HT-29 (cell line): ENCODE data around the gene DEFB127. TPM values are rescaled to one million over a fixed set of nuclear protein-coding genes. Genes with fewer than 3 reads are reported as not detected.
"Not testable (repeated sequence)": the region's sequence is repeated elsewhere in the genome, so short reads cannot be mapped to it uniquely, and the experiment has no call there.

Experiments
- DNase-seq: peaks from one replicate; pipeline ENCODE4 v3.0.0-alpha.2; 2015; ENCODE audit warnings: low spot score
- total RNA-seq: library from RNA; depleted of rRNA; stranded (reverse); fragments of >200 nt; shearing (Covaris generic); gene quantifications from 2 replicates; pipeline ENCODE4 v1.2.3, GENCODE V29; 2014; rRNA removed

DEFB127 gene, protein sequence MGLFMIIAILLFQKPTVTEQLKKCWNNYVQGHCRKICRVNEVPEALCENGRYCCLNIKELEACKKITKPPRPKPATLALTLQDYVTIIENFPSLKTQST
- total RNA-seq, result not detected in 2 replicates

DNA sequence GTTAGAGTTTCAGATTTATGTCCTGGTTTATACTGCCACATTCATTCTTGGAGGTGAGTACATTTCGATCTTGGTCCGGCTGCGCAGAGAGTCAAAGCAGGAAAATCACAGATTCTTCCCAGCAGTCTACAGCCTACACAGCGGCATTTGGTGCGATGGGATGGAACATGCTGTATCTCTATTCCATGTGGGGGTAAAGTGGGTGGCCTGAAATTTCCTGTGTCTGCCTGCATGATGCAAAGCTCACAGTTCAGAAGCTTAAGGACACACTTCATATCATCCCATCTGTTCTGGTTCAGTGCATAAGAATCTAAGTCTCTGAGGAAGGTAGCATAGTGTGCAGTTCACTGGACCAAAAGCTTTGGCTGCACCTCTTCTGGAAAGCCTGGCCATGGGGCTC is at the start of gene DEFB127:
DEFB127 (plus strand) TSS at position 301 of the 400 bp plus-strand sequence; CDS start at position 392, 91 bp downstream.
- DNase-seq, result no peak

DNA sequence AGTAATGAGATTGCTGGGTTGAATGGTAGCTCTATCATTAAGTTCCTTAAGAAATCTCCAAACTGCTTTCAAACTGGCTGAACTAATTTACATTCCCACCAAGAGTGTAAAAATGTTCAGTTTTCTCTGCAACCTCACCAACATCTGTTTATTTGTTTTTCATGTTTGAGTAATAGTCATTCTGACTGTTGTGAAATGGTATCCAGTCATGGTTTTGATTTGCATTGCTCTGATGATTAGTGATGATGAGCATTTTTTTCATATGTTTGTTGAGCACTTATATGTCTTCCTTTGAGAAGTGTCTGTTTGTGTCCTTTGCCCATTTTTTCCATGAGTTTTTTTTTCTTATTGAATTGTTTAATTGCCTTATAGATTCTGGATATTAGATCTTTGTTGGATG is 44.9 kb upstream of the DEFB127 start:
- DNase-seq, result no peak

DNA sequence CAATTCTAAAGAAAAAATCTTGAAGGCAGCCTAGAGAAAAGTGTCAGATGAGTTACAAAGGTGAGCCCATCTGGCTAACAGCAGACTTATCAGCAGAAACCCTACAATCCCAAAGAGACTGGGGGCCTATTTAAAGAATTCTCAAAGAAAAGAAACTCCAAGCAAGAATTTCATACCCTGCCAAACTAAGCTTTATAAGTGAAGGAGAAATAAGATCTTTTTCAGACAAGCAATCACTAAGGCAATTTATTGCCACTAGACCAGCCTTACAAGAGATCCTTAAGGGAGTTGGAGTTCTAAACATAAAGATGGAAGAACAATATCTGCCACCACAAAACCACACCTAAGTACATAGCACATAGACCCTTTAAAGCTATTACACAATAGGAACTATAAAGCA is 39.7 kb upstream of the DEFB127 start:
- no peak for DNase-seq

DNA sequence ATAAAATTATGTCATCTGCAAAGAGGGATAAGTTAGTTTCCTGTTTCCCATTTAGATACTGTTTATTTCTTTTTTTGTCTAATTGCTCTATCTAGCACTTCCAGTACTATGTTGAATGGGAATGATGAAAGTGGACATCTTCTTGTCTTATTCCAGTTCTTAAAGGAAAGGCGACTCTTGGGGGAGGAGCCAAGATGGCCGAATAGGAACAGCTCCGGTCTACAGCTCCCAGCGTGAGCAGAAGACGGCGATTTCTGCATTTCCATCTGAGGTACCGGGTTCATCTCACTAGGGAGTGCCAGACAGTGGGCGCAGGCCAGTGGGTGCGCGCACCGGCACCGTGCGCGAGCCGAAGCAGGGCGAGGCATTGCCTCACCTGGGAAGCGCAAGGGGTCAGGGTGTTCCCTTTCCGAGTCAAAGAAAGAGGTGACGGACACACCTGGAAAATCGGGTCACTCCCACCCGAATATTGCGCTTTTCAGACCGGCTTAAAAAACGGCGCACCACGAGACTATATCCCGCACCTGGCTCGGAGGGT is 27.4 kb upstream of the DEFB127 start:
- DNase-seq, result not testable (repeated sequence)

DNA sequence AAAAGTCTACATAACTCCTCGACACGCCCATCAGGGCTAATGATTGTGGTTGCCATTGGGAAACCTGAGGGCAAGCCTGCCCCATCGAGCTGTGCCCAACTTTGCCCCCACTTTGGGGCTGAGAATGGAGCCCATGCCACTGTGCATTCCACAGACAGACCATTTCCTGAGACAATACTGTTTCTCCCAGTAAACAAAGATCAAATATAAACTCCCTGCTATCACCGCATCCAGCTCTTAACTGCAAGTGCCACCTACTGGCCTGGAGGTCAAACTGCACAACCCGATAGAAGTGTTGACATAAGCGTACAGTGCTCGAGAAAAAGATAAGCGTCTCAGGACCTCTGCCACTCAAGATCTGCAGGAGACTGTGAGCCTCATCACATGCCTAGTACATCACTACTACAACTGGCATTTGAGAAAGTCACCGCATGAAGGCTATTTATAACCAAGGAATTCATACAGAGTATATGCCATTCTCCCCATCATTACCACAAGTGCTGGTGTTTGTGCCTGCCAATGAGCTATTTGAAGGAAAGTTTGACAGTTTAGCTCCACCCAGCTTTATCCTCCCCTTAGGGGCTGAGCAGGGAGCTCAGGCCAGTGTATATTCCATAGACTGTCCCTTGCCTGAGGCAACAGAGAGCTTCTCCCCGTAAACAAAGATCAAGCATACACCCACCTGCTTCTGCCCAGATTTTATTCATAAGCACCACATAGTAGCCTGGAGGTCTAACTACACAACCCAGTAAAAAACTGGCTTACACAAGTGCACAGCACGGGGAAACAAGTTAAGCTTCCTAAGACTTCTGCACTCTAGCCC is 19.4 kb upstream of the DEFB127 start:
- peak; percentile 52 for DNase-seq

DNA sequence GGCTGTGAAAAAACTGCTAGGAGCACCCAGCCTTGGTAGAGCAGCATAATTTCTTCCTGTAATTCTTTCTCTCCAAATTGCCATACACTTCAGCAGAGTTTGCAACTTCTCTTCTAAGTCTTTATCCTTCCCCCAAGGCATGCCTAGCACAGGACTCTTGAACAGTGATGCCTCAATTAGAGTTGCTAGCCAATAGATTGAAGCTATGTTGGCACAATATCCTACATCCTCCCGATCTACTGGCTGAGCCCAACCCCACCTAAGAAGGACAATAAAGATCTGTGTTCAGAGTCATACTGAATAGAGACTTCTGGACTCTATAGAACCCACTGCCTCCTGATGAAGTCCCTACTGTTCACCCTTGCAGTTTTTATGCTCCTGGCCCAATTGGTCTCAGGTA is 15.0 kb upstream of the DEFB127 start, which contains the start of gene DEFB126:
DEFB126 (plus strand) TSS at position 301 of the 400 bp plus-strand sequence; CDS start at position 340, 39 bp downstream.
- DNase-seq, result no peak

DNA sequence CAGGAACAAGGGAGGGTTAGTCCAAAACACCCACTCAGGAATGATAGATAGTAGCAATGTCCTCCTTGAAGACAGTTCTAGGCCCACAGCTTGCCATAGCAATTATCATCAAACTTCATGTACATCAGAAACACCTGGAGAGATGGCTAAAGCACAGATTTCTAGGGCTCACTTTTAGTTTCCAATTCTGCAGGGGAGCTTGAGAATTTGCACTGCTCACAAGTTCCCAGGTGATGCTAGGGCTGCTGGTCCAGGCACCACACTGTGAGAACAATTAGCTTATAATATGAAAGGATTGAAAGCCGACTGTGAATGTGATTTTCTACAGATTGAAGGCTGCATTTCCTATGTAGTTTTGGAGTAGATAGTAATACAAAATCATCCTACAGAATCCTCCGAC is 11.4 kb upstream of the DEFB127 start:
- no peak for DNase-seq

DNA sequence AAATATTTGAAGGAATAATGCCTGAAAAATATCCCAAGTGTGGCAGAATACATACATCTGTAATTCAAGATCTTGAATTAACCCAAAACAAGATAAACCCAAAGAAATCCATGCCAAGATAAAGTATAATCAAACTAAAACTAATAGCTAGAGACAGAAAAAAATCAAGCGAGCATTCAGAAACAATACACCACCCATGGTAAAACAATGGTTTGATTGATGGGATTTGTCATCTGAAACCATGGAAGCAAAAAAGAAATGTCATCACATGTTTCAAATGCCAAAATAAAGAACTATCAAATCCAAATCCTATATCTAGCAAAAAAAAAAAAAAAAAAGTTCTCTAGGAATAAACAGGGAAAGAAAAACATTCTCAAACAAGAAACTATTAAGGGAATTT is 5.1 kb upstream of the DEFB127 start:
- DNase-seq, result no peak

DNA sequence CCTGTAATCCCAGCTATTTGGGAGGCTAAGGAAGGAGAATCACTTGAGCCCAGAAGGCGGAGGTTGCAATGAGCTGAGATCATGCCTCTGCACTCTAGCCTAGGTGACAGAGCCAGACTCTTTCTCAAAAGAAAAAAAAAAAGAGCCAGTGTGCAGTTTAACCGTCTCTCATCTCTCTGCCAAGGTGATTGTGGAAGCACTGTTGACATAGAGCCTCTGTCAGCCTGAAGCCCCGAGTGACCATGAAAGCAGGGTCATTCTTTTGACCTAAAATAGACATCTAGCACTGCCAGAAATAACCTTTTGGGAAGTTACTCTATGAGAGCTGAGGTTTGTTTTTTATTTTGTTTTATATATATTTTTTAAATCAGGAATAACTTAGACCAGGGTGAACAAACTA is 7.4 kb downstream of the DEFB127 start:
- no peak for DNase-seq

DNA sequence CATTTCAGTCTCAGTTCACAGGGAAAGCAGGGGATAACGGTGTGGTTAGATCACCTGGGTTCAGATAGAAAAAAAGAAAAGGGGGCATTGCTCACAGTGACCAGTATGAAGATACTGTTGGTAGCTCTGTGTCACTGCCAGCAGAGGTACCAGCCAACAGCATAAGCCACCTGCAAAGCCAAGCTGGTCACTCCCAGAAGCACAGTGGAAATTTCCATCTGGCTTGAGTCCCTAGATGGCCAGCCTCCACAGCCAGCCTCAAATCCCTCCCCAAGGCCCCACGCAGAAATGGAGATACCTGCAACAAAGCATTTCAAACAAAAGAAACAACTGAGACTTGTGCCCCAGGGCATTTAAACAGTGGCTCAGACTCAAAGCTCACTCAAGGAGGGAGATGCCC is 11.6 kb downstream of the DEFB127 start:
- no peak for DNase-seq

DNA sequence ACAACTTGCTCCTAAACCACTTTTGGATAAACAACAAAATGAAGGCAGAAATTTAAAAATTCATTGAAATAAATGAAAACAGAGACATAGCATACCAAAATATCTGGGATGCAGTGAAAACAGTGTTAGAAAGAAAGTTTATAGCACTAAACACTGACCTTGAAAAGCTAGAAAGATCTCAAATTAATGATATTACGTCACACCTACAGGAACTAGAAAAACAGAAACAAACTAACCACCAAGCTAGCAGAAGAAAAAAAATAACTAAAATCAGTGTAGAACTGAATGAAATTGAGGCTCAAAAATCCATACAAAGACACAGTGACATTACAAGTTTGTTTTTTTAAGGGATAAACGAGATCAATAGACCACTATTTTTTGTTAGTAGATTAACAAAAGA is 27.0 kb downstream of the DEFB127 start:
- DNase-seq, result no peak

DNA sequence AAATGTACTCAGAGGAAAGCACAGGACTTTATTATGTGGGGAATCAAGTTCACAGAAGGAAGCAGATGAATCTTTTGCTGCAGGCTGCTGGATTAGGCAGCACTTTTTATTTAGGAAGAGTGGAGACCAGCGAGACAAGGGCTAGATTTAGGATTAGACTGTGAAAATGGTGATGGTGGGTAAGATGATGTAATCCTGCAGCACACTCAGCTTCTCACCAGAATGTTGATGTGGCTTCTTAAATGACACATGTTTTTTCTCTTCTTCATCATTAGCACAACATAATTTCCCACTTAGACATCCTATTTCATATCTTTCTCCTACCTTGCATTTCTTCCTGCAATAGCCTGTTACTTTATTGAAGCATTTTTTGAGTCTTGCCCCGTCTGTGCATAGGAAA is 30.5 kb downstream of the DEFB127 start:
- no peak for DNase-seq

DNA sequence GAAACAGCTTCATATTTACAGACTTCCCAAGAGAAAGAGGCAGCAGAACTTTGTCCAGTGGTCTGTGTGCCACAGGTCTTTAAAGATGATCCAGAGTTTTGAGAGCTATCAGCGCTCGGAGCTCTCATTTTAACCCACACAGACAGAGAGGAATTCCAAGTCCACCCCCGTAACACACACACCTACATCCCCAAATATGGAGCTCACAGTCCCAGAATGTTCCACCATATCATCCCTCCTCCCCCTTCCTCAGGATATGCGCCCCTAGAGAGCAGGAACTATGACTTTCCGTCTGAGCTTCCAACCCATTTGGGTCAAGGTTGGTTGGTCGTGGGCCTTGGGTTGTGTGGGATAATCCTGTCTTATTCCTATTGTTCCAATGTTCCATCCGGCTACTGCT is 32.4 kb downstream of the DEFB127 start, which contains the start of gene DEFB128:
DEFB128 (minus strand) TSS at position 101 of the 400 bp plus-strand sequence; CDS start at position 13, 88 bp downstream.
- no peak for DNase-seq

DNA sequence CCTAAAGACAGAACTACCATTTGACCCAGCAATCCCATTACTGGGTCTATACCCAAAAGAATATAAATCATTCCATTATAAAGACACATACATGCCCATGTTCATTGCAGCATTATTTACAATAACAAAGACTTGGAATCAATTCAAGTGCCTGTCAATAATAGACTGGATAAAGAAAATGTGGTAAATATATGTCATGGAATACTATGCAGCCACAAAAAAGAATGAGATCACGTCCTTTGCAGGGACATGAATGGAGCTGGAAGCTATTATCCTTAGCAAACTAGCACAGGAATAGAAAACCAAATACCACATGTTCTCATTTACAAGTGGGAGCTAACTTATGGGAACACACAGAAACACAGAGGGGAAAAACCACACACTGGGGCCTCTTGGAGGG is 41.0 kb downstream of the DEFB127 start:
- no peak for DNase-seq

DNA sequence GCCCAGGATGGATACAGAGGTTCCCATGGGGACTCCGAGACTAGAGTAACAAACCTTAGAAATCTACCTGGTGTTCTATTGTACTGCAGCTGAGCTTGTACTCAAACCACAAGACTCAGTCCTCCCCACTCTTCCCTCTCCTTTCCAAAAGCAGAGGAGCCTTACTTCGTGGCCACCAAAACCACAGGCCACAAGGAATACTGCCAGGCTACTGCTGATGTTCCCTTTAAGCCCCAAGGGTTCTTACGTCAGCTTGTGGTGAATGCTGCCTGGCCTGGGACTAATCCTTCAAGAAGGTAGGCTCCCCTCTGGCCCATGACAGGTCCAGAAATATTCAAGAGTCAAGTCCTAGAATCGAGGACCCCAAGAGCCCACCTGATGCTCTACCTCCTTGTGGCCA is 42.7 kb downstream of the DEFB127 start:
- DNase-seq, result no peak

DNA sequence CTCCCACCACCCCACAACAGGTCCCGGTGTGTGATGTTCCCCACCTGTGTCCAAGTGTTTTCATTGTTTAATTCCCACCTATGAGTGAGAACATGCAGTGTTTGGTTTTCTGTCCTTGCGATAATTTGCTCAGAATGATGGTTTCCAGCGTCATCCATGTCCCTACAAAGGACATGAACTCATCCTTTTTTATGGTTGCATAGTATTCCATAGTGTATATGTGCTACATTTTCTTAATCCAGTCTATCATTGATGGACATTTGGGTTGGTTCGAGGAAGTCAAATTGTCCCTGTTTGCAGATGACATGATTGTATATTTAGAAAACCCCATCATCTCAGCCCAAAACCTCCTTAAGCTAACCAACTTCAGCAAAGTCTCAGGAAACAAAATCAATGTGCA is 46.4 kb downstream of the DEFB127 start:
- DNase-seq, result not testable (repeated sequence)

Other genes starting within 250 kb of the DEFB127 start
- gene DEFB125, start 69.8 kb upstream of the DEFB127 start, total RNA-seq, result not detected in 2 replicates
- gene DEFB126, start 14.9 kb upstream of the DEFB127 start, total RNA-seq, result not detected in 2 replicates
- not detected in 2 replicates for gene DEFB128, start 32.3 kb downstream of the DEFB127 start, total RNA-seq
- not detected in 2 replicates for gene DEFB129, start 69.8 kb downstream of the DEFB127 start, total RNA-seq
- not detected in 2 replicates for gene DEFB132, start 100.3 kb downstream of the DEFB127 start, total RNA-seq
- 0.08 and 1.5 TPM in 2 replicates for gene C20orf96, start 133.3 kb downstream of the DEFB127 start, total RNA-seq
- gene ZCCHC3, start 140.1 kb downstream of the DEFB127 start, total RNA-seq, result 15.5 and 16.8 TPM in 2 replicates
- 2.7 and 3.9 TPM in 2 replicates for gene SOX12, start 168.1 kb downstream of the DEFB127 start, total RNA-seq
- 12.0 and 15.5 TPM in 2 replicates for gene NRSN2, start 189.7 kb downstream of the DEFB127 start, total RNA-seq
- gene TRIB3, start 223.3 kb downstream of the DEFB127 start, total RNA-seq, result 137 TPM in 2 replicates